Vagina (tissue), 2 donors: ENCODE data around the gene IL17D.

Source experiments
- POLR2A ChIP-seq, 2 donors: fragments of 450-650 bp; IDR thresholded peaks; one replicate each; pipeline ENCODE4 v1.6.1; 2017; ENCODE audit warnings: antibody characterized with exemption in 2 of 2, mild to moderate bottlenecking in 2 of 2, moderate library complexity in 2 of 2
- POLR2AphosphoS5 ChIP-seq, 2 donors: sonication (generic); formaldehyde crosslinking; IDR thresholded peaks; one replicate each; pipeline ENCODE4 v1.9.0; 2017; ENCODE audit warnings: antibody characterized with exemption in 2 of 2, mild to moderate bottlenecking in 2 of 2, low read depth in 1 of 2; ENCODE audit not compliant: insufficient read depth in 1 of 2
- TF ChIP-seq, protein P1 (sequence below), 3 experiments: fragments of 450-650 bp in 2 of 3; fragments of 200-600 bp in 1 of 3; sonication (generic) in 1 of 3; IDR thresholded peaks; one replicate each; pipeline ENCODE4 v1.5.1; 2017 to 2019; ENCODE audit warnings: antibody characterized with exemption in 3 of 3, mild to moderate bottlenecking in 2 of 3, moderate library complexity in 2 of 3

DNA sequence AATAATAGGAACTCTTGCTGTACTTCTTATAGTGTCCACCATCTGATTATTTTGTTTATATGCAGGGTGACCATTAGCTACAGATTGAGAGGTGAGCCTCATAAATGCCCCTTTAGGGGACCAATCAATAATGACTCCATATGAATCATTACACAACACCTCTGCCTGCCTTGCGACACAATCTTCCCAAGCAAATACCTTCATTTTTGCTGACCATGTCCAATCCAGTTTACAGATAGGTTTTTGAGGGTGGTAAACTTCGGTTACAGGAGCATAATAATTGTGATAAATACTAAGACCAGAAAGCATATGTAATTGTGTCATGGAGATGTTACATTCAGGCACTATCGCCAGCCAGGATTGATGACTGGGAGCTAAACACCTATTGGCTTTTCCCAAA lies 23.6 kb upstream of the IL17D start:
- TF ChIP-seq, protein P1, sequence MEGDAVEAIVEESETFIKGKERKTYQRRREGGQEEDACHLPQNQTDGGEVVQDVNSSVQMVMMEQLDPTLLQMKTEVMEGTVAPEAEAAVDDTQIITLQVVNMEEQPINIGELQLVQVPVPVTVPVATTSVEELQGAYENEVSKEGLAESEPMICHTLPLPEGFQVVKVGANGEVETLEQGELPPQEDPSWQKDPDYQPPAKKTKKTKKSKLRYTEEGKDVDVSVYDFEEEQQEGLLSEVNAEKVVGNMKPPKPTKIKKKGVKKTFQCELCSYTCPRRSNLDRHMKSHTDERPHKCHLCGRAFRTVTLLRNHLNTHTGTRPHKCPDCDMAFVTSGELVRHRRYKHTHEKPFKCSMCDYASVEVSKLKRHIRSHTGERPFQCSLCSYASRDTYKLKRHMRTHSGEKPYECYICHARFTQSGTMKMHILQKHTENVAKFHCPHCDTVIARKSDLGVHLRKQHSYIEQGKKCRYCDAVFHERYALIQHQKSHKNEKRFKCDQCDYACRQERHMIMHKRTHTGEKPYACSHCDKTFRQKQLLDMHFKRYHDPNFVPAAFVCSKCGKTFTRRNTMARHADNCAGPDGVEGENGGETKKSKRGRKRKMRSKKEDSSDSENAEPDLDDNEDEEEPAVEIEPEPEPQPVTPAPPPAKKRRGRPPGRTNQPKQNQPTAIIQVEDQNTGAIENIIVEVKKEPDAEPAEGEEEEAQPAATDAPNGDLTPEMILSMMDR (IDR thresholded peaks at IDR 0.05): no peak
- TF ChIP-seq POLR2AphosphoS5 (IDR thresholded peaks at IDR 0.05; ENCODE audit: insufficient read depth in 1 of 2, low read depth in 1 of 2): no peak
- TF ChIP-seq POLR2A (IDR thresholded peaks at IDR 0.05): no peak
